GM12875 (cell line): ENCODE data around the gene DPPA3.

Experiments
- H3K4me3 ChIP-seq: one replicate; pipeline ENCODE4 v1.5.1; 2011; ENCODE audit warnings: low read depth, low read length, control low read depth
- TF ChIP-seq, protein P1 (sequence below): IDR thresholded peaks from 2 replicates; pipeline ENCODE4 v1.5.1; 2011; ENCODE audit warnings: low read depth, mild to moderate bottlenecking, control low read depth, inconsistent platforms, low read length, moderate library complexity, borderline replicate concordance; ENCODE audit not compliant: insufficient read depth

Gene DPPA3

DNA sequence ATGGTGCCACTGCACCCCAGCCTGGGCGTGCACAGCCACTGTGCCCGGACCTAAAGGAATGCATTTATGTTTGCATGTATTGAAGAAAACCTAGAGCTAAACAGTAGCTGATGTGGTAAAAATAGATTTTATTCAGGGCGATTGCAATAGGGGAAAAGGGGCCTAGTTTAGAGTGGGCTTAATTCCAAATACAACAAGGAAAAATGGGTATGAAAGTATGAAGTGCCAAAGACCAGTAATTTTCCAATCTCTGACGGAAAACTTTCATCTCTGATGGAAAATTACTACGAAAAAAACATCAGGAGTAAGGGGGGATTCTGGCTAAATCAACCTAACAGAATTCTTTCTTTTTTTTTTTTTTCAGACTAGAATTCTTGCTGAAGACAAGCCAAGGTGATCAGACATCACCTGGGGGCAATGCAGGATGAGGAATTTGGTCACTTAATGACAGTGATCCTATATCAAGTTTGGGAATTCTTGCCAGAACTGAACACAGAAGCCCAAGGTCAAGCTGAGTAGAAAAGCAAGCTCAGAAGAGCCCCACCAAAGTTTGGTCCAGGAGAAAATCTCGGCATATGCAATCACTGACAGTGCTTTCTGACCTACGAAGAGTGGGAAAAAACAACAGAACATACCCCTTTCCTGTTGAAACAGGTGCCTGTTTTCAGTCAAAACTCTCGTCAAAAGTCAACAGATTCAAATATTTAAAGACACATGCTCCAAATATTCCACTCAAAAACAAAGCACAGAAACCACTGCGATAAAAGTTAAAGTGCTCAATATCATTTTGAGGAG, 31.8 kb upstream of the DPPA3 start:
- TF ChIP-seq, protein P1, sequence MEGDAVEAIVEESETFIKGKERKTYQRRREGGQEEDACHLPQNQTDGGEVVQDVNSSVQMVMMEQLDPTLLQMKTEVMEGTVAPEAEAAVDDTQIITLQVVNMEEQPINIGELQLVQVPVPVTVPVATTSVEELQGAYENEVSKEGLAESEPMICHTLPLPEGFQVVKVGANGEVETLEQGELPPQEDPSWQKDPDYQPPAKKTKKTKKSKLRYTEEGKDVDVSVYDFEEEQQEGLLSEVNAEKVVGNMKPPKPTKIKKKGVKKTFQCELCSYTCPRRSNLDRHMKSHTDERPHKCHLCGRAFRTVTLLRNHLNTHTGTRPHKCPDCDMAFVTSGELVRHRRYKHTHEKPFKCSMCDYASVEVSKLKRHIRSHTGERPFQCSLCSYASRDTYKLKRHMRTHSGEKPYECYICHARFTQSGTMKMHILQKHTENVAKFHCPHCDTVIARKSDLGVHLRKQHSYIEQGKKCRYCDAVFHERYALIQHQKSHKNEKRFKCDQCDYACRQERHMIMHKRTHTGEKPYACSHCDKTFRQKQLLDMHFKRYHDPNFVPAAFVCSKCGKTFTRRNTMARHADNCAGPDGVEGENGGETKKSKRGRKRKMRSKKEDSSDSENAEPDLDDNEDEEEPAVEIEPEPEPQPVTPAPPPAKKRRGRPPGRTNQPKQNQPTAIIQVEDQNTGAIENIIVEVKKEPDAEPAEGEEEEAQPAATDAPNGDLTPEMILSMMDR, result no peak
- H3K4me3 ChIP-seq, result no peak overlapping the region

DNA sequence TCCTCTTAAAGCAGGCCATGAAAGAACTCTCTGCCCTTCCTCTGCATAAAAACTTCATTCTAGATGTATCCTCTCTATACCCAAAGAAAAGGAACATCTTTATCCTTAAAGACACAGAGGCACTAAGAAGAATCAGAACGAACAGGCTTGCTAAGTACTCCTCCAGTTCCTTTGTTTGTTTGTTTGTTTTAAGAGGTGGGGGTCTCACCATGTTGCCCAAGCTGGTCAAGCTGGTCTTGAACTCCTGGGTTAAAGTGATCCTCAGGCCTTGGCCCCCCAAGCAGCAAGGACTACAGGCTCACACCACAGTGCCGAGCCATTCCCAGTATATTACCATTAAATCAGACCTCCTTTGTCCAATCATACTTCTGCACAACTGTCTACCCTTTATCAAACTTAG, 29.7 kb upstream of the DPPA3 start:
- H3K4me3 ChIP-seq, result no peak overlapping the region
- TF ChIP-seq, protein P1, result no peak

DNA sequence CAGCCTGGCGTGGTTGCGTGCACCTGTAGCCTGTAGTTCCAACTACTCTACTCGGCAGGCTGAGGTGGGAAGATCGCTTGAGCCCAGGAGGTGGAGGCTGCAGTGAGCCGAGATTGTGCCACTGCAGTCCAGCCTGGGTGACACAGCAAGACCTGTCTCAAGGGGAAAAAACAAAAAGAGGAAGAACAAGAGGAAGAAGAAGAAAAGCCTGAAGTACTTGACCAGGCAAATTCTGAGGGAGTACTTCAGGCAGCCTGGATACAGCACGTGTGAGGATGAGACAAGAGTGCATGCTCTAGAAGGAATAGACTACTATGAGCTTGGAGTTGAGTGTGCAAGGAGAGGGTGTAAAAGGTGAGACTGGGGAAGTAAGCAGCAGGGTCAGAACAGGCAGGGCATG, 17.4 kb upstream of the DPPA3 start:
- TF ChIP-seq, protein P1, result no peak
- H3K4me3 ChIP-seq, result no peak overlapping the region

DNA sequence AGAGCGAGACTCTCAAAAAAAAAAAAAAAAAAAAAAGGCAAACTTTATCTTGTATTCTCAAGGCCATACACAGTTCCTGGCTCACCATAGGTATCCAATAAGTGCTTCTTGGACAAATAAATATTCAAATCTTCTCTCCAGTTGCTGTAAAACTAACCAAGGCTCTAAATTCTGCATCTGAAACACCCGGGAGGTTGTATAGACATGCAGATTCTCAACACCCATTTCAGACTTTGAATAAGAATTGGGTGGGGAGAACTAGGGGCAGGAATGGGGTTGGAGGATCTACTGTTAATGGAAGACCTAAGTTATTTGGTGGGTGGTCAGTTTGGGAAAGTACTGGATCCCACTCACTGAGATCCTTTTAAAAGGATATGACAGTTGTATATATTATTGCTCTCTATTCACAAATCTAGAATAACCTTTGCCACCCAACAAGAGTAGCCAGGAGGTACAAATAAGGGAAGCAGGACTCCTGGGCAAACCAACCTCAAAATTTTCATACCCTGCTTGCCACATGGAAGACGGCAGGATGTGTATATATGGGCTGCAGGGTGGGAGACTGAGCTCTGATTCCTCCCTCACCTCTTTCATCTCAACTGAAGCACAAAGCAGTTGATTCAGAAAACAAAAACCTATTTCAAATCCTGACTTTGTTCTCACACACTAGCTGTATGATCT, 16.5 kb upstream of the DPPA3 start:
- TF ChIP-seq, protein P1, result no peak
- H3K4me3 ChIP-seq, result no peak overlapping the region

DNA sequence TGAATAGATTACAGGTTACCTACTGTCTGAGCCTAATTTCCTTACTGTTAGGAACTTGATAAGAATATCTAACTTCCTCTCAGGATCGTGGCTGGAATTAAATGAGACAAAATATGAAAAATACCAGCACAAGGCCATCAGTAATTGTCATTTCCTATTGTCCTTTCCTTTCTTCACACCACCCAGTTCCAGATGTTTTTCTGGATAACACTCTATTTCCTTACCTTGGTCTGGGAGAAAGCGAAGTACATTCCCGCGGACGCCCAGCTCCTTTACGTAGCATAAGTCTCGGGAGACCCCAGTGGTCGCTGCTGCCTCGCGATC, 16.0 kb upstream of the DPPA3 start:
- TF ChIP-seq, protein P1, result no peak
- H3K4me3 ChIP-seq, result no peak overlapping the region

DNA sequence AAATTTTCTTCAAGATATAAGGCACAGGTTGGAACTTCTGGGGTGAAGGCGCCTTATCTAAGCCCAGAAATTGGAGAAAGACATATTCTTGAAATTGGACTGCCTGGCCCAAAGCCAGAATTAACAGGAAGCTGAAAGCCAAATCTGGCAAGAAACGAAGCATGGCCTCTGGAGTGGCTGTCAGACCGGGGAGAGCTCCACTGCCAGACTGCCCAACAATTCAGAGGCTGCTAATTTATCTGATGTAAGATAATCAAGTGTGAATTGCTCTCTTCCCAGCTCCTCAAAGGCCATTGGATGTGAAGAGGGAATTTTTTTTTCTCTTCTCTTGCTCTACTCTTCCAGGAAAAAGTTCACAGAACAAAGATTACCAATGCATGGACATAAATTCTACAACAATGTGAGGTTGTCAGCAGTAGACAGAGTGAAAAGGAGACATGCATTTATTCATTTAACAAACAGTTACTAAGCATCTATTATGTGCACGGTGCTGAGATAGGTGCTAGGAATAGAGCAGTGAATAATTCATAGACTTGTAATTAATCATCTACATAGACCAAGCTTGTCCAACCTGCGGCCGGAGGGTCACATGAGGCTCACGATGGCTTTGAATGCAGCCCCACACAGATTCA, 15.6 kb upstream of the DPPA3 start, which contains the start of gene GDF3:
Gene GDF3 (minus strand): TSS at position 210 of the 632 bp plus-strand sequence. CDS start 47 bp downstream, at position 163.
- H3K4me3 ChIP-seq, result no peak within 1 kb of the TSS
- TF ChIP-seq, protein P1, result no peak
